GM18505 (cell line): ENCODE measurements around the gene CES2.
"Not testable (repeated sequence)": the region's sequence is repeated elsewhere in the genome, so short reads cannot be mapped to it uniquely, and the experiment has no call there.

Source experiments
- ATAC-seq: cut with Tn5 transposase; IDR thresholded peaks from one replicate; pipeline ENCODE4 v1.9.1; 2021; ENCODE audit not compliant: unreplicated experiment
- POLR2A ChIP-seq: IDR thresholded peaks from 4 replicates; pipeline ENCODE4 v1.6.1; 2011; ENCODE audit warnings: borderline replicate concordance; ENCODE audit not compliant: insufficient read depth, insufficient read length; ENCODE audit errors: extremely low read depth

Gene CES2, protein sequence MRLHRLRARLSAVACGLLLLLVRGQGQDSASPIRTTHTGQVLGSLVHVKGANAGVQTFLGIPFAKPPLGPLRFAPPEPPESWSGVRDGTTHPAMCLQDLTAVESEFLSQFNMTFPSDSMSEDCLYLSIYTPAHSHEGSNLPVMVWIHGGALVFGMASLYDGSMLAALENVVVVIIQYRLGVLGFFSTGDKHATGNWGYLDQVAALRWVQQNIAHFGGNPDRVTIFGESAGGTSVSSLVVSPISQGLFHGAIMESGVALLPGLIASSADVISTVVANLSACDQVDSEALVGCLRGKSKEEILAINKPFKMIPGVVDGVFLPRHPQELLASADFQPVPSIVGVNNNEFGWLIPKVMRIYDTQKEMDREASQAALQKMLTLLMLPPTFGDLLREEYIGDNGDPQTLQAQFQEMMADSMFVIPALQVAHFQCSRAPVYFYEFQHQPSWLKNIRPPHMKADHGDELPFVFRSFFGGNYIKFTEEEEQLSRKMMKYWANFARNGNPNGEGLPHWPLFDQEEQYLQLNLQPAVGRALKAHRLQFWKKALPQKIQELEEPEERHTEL

DNA sequence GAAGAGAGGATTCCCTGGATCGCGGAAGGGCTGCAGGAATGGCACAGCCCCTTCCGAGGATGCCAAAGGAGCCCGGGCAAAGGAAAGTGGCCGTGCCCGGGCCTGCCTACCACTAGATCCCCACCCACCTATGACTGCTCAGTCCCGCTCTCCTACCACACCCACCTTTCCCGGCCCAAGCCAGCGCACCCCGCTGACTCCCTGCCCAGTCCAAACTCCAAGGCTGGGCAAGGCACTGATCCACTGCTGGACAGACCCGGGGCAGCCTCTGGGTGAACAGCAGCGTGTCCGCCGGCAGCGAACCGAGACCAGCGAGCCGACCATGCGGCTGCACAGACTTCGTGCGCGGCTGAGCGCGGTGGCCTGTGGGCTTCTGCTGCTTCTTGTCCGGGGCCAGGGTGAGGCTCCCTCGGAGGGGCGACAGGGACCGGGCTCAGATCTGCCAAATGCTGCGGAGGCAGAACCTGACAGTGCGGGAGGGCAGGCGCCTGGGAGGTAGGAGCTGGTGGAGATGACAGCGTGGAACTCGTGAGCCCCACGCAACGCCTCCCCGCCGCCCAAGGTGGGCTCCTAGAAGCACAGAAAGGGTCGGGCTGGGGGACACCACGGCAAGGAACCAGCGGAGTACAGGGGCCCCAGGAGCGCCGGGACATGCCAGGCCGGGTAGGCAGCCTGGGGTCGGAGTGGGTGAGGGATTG lies at the start of gene CES2:
Gene CES2, plus strand, starts transcription at position 203 of the 698 bp plus-strand sequence. Its CDS starts 120 bp downstream, at position 323.
- no peak for TF ChIP-seq POLR2A
- ATAC-seq: no peak

DNA sequence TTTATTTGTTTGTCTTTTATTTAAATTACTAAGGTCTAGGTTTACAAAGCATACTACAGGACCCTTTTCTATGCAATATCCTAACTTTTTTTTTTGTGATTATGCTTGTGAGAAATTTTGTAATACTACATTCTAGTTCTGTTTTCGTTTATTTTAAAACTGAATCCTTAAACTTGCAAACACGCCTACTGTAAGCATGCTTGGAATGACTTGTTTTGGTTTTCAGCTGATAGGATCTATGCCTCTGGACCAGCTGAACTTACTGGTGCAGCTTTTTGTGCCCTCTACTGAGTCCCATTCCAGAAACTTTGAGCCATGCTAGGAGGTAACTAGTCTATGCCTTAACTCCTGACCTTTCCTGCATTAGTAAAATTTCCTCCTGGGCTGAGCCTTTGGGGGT lies 49.0 kb upstream of the CES2 start:
- no peak for ATAC-seq
- TF ChIP-seq POLR2A: no peak

DNA sequence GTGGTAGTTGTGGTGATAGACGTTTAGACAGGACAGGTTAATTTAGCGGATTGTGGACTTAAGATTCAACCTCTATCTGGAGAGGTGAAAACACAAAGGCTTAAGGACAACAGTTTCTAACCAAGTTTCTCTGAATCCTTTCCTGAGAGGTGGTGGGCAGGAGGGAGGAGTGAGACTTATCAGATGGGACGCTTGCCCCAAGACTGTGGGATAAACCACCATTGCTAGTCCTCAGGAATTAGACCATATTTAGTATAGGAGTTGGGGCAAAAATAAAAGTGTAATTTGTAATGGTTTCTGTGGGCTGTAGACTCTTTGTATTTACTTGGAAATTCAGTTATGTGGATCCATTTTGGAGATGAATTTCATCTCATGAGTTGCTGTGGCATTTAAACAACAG lies 48.4 kb upstream of the CES2 start:
- ATAC-seq: no peak

DNA sequence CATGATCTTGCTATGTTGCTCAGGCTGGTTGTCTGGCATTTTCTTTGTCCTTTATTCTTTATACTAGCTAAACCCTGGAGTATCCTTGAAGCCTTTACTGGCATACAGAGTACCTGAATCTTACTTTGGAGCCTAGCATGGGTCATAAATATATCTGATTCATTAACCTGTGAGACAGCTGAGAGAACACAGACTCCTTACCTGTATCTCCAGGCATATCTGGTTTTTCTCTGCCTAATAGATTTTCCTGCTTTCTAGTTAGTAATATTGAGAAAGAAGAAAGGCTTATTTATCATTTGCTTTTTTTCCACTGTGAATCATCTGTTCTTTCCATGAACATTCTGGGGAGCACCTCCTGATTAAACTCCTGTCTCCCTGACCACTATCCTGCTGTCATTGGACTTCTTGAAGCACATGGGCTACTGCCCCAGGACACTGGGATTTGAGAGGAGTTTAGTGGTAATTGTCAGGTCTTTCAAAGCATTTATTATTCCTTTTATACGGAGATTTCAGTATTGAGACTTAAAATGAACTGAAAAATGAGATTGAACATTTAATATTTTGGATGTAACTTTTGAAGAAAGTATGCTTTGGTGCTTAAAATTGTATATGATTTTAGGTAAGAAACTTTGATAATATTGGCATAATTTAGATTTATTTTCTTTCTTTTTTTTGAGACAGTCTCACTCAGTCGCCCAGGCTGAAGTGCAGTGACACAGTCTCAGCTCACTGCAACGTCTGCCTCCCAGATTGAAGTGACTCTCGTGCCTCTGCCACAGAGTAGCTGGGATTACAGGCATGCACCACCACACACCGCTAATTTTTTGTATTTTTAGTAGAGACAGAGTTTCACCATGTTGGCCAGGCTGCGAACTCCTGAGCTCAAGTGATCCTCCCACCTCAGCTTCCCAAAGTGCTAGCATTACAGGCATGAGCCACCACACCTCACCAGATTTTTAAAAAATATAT lies 46.4 kb upstream of the CES2 start:
- no peak for TF ChIP-seq POLR2A
- no peak for ATAC-seq

More for the DNA sequence above, 48.4 kb upstream of the CES2 start:
- TF ChIP-seq POLR2A: no peak

DNA sequence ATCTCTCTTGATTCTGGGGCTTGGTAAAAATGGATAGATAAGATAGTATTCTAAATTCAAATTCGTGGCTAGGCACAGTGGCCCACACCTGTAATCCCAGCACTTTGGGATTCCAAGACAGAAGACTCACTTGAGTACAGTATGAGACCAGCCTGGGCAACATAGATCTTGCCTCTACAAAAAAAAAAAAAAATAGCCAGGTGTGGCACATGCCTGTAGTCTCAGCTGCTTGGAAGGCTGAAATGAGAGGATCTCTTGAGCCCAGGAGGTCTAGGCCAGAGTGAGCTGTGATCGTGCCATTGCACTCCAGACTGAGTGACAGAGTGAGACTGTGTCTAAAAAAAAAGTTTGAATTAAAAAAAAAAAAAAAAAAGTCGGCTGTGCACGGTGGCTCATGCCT lies 45.7 kb upstream of the CES2 start:
- no peak for TF ChIP-seq POLR2A
- no peak for ATAC-seq

DNA sequence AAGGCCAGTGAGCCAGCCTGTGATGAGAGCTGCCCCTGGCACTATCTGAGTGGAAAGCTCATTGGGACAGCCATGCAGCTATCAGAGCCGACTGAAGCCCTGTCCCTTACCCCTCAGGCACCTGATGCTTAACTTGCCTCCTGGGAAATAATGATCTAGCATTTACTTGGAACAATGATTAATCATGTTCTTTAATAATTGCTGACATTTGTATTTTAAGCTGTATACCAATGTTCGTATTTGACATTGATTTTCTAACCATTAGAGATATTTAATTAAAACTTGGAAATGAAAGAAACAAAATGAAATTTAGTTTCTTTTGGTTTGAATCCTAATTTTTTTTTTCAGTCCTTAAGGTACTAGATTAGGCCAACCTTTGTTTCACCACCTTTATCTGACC lies 44.5 kb upstream of the CES2 start:
- ATAC-seq: no peak
- no peak for TF ChIP-seq POLR2A

DNA sequence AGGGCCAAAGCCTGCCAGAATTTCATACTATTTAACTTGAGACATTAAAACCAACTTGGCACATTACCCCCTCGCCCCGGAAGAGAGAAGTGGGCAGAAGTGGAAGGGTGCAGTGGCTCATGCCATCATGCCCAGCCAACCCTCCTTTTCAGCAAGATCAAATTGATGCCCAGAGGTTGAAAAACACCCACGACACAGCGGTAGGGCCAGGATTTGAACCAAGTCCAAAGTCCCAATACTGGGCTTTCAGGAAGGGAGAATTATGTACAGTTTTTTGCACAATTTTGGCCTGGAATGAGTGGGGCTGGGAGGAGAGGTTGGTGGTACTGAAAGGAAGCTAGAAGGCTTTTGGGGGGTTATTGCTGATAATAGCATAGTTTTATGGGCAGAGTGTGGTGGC lies 44.0 kb upstream of the CES2 start:
- no peak for TF ChIP-seq POLR2A
- no peak for ATAC-seq

DNA sequence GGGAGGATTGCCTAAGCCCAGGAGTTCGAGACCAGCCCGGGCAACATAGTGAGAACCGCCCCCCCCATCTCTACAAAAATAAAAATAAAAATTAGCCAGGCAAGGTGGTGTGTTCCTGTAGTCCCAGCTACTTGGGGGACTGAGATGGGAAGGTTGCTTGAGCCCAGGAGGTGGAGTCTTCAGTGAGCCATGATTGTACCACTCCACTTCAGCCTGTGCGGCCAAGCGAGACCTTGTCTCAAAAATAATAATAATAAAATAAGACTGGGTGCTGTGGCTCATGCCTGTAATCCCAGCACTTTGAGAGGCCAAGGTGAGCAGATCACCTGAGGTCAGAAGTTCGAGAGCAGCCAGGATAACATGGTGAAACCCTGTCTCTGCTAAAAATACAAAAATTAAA lies 43.5 kb upstream of the CES2 start:
- ATAC-seq: no peak
- TF ChIP-seq POLR2A: no peak

DNA sequence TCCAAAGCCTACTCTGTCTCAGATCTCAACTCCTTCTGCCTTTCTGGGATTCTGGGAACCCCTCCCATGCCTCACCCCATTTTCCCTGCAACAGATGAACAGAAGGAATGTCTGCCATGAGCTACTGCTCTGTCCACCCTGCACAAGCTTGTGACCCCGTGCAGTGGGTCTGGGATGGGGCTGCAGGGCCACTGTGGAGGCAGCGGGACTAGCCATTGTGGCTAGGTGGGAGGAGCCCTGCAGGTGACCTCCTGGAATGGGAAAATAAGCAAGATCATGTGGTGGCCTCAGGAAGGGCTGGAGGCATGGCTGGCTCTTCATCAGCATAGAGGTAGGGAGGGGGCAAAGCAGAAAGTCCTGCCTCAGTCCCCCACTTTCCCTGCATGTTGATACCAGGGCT lies 41.3 kb upstream of the CES2 start:
- ATAC-seq: no peak

DNA sequence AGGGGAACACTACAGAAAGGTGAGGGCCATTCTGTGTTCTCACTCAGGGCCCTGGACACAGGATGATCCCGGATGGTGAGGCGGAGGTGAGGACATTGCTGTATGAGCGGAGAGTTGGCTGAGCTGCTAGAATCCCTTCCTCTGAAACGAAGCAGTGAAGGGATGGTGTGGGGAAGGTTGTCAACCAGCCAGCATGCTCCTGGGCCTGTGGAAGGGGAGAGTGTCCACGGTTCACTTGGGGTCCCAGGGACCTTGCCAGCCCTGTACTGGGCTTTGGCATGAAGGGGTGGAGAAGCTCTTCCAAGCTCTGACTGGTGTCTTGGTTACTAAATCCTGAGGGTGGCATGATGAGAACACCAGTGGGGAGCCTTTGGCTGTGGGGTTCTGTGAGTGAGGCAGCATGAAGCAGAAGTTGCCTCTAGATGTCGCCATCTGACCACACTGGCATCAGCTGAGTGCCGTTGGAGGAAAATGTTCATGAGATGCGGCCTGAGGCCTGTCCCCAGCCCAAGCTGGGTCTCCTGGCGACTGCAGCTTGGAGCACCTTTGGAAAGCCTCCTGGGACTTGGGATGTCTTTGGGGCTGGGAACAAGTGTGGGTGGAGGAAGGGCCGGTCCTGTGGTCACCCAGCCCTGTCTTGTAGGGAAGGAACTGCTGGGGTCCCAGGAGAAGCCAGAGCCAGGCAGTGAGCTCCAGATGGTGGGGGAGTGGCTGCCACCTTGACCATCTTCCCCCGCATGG lies 40.2 kb upstream of the CES2 start:
- ATAC-seq: no peak
- no peak for TF ChIP-seq POLR2A

More for the DNA sequence above, 41.3 kb upstream of the CES2 start:
- TF ChIP-seq POLR2A: no peak

DNA sequence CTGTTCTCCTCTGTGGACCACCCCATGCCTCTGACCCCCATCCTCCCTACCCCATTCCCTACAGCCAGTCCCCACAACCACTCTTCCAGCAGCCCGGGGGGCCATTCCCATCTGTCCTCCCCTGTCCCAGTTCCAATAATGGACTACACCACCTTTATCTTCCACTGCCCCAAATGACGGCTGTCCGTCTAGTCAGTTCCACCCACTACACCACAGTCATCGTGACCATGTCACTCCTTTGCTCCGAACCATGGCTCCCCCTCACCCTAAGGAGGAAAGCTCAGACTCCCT lies 39.7 kb upstream of the CES2 start:
- TF ChIP-seq POLR2A: no peak
- ATAC-seq: no peak

DNA sequence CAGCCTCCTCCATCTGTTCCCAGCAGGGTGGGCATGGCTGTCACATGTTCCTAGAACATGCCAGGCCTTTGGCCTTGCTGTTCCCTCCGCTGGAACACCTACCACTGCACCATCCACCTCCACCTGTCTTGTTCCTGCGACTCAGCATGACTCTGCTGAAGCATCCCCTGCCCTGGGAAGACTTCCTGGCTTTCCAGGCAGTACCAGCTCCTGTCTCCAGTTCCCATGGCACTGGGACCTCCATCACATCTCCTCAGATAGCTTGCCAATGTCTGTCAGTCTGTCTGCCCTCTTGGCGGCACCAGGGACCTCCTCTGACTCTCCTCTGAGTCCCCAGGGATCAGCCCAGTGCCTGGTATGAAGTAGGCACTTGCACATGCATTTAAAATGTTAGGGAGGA lies 39.3 kb upstream of the CES2 start:
- no peak for TF ChIP-seq POLR2A
- ATAC-seq: no peak

DNA sequence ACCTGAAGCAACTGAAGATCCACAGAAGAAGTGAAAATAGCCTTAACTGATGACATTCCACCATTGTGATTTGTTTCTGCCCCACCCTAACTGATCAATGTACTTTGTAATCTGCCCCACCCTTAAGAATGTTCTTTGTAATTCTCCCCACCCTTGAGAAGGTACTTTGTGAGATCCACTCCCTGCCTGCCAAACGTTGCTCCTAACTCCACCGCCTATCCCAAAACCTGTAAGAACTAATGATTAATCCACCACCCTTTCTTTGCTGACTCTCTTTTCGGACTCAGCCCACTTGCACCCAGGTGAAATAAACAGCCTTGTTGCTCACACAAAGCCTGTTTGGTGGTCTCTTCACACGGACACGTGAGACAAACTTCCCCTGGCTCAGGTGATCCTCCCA lies 38.6 kb upstream of the CES2 start:
- ATAC-seq: not testable (repeated sequence)
